SJCRH30 (cell line): Measurements from ENCODE around the gene UVRAG. TPM values are rescaled to one million over a fixed set of nuclear protein-coding genes. Genes with fewer than 3 reads are reported as not detected.
A peak's percentile ranks its signal among the peaks of the same experiment; 100 is the strongest.

Source experiments
- DNase-seq, 2 experiments: peaks; one replicate each; pipeline ENCODE4 v3.0.0-alpha.2; 2015 to 2020
- H3K27ac ChIP-seq: fragments of 250-450 bp; sonication (Bioruptor Pico); 2 replicates; pipeline ENCODE4 v1.5.1; 2020; ENCODE audit warnings: mild to moderate bottlenecking, moderate library complexity
- H3K27me3 ChIP-seq: fragments of 250-450 bp; sonication (Bioruptor Pico); 2 replicates; pipeline ENCODE4 v1.5.1; 2020; ENCODE audit warnings: mild to moderate bottlenecking, moderate library complexity
- H3K36me3 ChIP-seq: fragments of 250-450 bp; sonication (Bioruptor Pico); 2 replicates; pipeline ENCODE4 v1.5.1; 2020; ENCODE audit warnings: mild to moderate bottlenecking, moderate library complexity
- H3K4me1 ChIP-seq: fragments of 250-450 bp; sonication (Bioruptor Pico); 2 replicates; pipeline ENCODE4 v1.5.1; 2020; ENCODE audit warnings: mild to moderate bottlenecking, moderate library complexity
- H3K4me3 ChIP-seq: fragments of 250-450 bp; sonication (Bioruptor Pico); 2 replicates; pipeline ENCODE4 v1.5.1; 2020; ENCODE audit warnings: mild to moderate bottlenecking, moderate library complexity
- H3K9me3 ChIP-seq: fragments of 250-450 bp; sonication (Bioruptor Pico); replicated peaks from 2 replicates; pipeline ENCODE4 v1.5.1; 2020; ENCODE audit warnings: mild to moderate bottlenecking, moderate library complexity
- total RNA-seq: library from RNA; depleted of rRNA; stranded (reverse); fragments of >200 nt; shearing (Covaris generic); gene quantifications from 2 replicates; pipeline ENCODE4 v1.2.3, GENCODE V29; 2014

UVRAG gene
- total RNA-seq, 1 experiment from 2014 or later: 15.0 TPM

DNA sequence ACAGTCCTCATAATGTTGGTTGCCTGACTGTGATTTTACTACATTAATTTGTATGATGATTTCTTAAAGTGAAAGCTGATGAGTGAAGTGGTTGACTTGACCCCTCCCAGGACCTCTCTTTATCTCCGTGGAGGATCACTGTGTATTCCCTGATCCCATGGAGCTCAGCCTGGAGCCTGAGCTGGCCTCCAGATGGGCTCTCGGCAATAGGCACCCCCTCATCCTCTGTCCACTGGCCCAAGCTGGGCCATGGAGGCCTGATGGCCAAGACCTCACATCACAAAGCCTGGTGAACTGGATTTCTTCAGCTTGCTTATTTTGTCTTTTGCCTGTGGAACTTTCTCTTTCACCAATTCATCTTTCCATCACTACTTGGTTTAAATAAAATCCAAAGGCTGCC lies 316.1 kb downstream of the UVRAG start:
- Histone ChIP-seq H3K9me3 (no peaks in the 10 kb centered on the region), H3K4me3 (no peak overlapping the region), H3K4me1 (0 out of 2 replicates have a peak, but pooled peaks cover 4% of the 10 kb centered on the region), H3K27ac (no peak overlapping the region), H3K36me3 (no peaks in the 10 kb centered on the region), H3K27me3 (no peaks in the 10 kb centered on the region)
- no peak for DNase-seq

DNA sequence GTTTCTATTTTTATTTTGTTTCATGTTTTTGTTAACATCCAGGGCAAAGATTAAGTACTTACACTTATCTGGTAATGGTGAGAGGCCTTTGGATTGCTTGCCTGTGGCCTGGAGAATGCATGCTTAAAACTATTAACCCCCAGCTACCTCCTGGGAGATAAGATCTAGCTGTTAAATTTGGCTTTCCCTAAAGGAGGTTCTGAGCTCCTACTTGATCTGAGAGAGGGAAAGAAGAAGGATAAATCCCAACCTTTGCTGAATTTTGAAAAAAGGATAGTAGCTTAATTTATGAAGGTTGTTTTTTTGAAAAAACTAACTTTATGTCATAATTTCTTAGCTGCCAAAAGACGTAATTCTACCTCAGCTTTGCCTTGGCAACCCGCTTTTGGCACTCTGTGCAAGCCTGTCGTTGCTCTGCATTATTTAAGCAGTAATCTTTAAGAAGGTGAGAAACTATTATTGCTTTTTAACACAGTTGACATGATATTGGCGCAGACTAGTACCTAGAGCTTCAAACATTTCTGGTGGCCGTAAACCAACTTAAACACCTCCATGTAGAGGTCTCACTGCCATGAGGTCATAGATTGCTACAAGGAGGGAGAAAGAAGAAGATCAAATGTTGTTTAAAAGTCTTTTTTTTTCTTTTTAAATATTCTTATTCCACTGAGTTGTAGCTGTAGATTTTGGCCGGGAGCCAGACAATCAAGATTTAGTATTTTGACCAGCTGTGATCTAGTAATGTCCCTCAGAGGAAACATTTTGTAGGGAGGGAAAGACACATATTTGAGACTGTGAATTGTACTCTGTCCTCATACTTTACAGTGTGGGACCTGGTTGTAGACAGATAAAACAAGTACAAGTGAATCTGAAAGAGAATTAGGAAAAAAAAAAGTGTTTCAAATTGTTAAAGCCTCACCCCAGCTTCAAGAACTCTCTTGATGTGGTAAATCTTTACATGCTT lies 316.9 kb downstream of the UVRAG start:
- no peaks in the 10 kb centered on the region for H3K36me3 ChIP-seq
- H3K9me3 ChIP-seq: no peaks in the 10 kb centered on the region
- H3K4me3 ChIP-seq: no peak overlapping the region
- no peak overlapping the region for H3K27ac ChIP-seq
- no peaks in the 10 kb centered on the region for H3K27me3 ChIP-seq
- H3K4me1 ChIP-seq: 0 out of 2 replicates have a peak, but pooled peaks cover 4% of the 10 kb centered on the region
- peak in 1 of 2 experiments; percentile 21 for DNase-seq

- H3K36me3 ChIP-seq: no peaks in the 10 kb centered on the region
- H3K4me3 ChIP-seq: no peak overlapping the region
- H3K27ac ChIP-seq: no peak overlapping the region
- H3K9me3 ChIP-seq: no peaks in the 10 kb centered on the region
- H3K27me3 ChIP-seq: no peaks in the 10 kb centered on the region
- 0 out of 2 replicates have a peak, but pooled peaks cover 4% of the 10 kb centered on the region for H3K4me1 ChIP-seq
- DNase-seq: no peak
Measured at GRCh38 chr11:76134239-76134638, 319.2 kb downstream of the UVRAG start.

DNA sequence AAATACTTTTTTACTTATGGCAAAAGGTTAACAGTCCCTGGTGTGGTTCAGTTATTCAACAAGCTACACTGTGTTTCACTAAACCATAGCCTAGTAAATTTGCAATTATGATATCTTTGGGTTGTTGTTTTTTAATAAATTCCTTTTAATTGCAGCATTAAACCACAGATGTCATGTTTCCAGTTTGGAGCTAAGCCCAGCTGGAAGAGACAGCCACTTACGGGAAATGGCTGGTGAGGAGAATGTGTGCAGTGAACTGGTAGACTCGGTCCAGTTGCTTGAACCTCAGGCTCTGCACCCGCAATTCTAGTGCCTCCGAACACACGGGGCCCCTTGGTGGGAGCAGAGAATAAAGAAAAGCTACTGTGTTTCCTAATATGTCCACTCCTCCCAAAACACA lies 320.5 kb downstream of the UVRAG start:
- DNase-seq: no peak
- Histone ChIP-seq H3K4me1 (0 out of 2 replicates have a peak, but pooled peaks cover 4% of the 10 kb centered on the region), H3K4me3 (no peak overlapping the region), H3K9me3 (no peaks in the 10 kb centered on the region), H3K27me3 (no peaks in the 10 kb centered on the region), H3K27ac (no peak overlapping the region), H3K36me3 (no peaks in the 10 kb centered on the region)

- Histone ChIP-seq H3K4me1 (no peaks in the 10 kb centered on the region), H3K27me3 (no peaks in the 10 kb centered on the region), H3K4me3 (no peak overlapping the region), H3K36me3 (no peaks in the 10 kb centered on the region), H3K9me3 (no peaks in the 10 kb centered on the region), H3K27ac (no peak overlapping the region)
- no peak for DNase-seq
Measured at GRCh38 chr11:76139314-76139713, 324.3 kb downstream of the UVRAG start.

- H3K27me3 ChIP-seq: no peaks in the 10 kb centered on the region
- no peak for DNase-seq
- no peak overlapping the region for H3K27ac ChIP-seq
- H3K4me3 ChIP-seq: no peak overlapping the region
- no peaks in the 10 kb centered on the region for H3K36me3 ChIP-seq
- H3K4me1 ChIP-seq: no peaks in the 10 kb centered on the region
- no peaks in the 10 kb centered on the region for H3K9me3 ChIP-seq
Measured at GRCh38 chr11:76140912-76141574, 326.0 kb downstream of the UVRAG start.

DNA sequence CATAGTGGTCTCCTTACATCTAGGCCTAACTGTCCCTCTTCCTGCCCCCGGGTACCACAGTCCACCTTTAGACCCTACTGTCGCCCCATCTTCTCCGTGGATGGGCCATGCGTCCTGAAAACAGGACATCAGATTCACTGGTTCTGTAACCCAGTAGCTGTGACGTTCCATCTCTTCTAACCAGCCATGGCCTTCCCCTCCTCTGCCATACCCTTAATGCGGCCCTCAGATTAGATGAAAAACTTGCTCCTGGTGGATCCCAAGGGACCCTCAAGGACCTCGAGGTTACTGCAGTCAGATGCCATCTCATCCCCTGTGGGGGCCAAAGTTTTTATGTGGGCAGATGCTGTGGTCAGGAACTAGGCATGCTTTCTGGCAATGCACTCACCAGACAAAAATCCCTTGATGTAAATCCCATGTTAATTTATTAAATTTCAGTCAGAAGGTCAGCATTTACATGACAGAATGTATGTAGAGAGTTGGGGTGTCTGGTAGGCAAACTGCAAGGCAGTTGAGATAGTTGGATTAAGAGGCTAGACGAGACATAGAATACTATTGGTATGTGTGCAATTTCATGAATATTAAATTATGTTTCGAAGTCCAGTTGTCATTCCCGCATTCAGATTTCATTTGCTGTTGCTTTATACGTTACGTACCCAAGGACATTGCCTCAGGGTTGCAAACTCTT lies 327.0 kb downstream of the UVRAG start:
- Histone ChIP-seq H3K27me3 (no peaks in the 10 kb centered on the region), H3K4me1 (no peaks in the 10 kb centered on the region), H3K27ac (no peak overlapping the region), H3K9me3 (no peaks in the 10 kb centered on the region), H3K36me3 (no peaks in the 10 kb centered on the region), H3K4me3 (no peak overlapping the region)
- no peak for DNase-seq

- Histone ChIP-seq H3K9me3 (no peaks in the 10 kb centered on the region), H3K27ac (no peak overlapping the region), H3K36me3 (no peaks in the 10 kb centered on the region), H3K4me1 (no peaks in the 10 kb centered on the region), H3K4me3 (no peak overlapping the region), H3K27me3 (no peaks in the 10 kb centered on the region)
- DNase-seq: no peak
Measured at GRCh38 chr11:76143274-76143673, 328.3 kb downstream of the UVRAG start.

DNA sequence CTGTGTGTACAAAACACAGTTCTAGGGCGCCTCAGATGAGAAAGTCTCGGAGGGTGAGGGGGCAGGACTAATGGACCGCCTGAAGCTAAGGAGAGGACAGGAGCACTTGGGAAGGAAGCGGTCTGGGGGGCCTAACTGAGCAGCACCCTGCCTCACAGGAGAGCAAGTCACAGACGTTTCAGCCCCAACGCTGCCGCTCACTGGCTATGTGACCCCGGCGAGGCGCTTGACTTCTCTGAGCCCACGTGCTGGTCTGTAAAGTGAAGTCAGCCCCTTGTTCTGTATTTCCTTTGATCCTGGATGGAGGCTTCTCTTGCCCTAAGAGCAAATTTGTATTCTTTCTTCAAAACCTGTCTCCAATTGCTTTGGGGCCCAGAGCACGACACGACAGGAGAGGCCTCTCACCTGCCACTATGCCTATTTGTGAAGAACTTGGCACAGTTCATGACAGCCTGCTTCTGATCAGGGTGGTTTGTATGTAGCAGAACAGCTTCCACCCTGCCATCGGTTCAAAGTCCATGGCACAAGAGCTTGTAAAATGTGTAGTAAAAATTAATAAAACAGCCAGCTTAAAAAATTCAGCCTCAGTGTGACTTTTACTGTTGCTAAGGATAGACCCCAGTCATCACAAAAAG lies 332.2 kb downstream of the UVRAG start:
- Histone ChIP-seq H3K36me3 (no peaks in the 10 kb centered on the region), H3K27ac (no peak overlapping the region), H3K9me3 (no peaks in the 10 kb centered on the region), H3K27me3 (no peaks in the 10 kb centered on the region), H3K4me1 (no peaks in the 10 kb centered on the region), H3K4me3 (no peak overlapping the region)
- no peak for DNase-seq

- Histone ChIP-seq H3K36me3 (no peaks in the 10 kb centered on the region), H3K4me3 (no peak overlapping the region), H3K9me3 (no peaks in the 10 kb centered on the region), H3K4me1 (no peaks in the 10 kb centered on the region), H3K27ac (no peak overlapping the region), H3K27me3 (no peaks in the 10 kb centered on the region)
- no peak for DNase-seq
Measured at GRCh38 chr11:76148231-76148630, 333.2 kb downstream of the UVRAG start.

GRCh38 chr11:76148941-76149613 lies 334.1 kb downstream of the UVRAG start:
- Histone ChIP-seq H3K27ac (no peak overlapping the region), H3K9me3 (no peaks in the 10 kb centered on the region), H3K36me3 (no peaks in the 10 kb centered on the region), H3K4me3 (no peak overlapping the region), H3K4me1 (no peaks in the 10 kb centered on the region), H3K27me3 (no peaks in the 10 kb centered on the region)
- DNase-seq: no peak

- H3K27me3 ChIP-seq: no peaks in the 10 kb centered on the region
- no peaks in the 10 kb centered on the region for H3K9me3 ChIP-seq
- no peak for DNase-seq
- no peaks in the 10 kb centered on the region for H3K4me1 ChIP-seq
- no peak overlapping the region for H3K27ac ChIP-seq
- no peak overlapping the region for H3K4me3 ChIP-seq
- no peaks in the 10 kb centered on the region for H3K36me3 ChIP-seq
Measured at GRCh38 chr11:76149713-76150112, 334.7 kb downstream of the UVRAG start.

DNA sequence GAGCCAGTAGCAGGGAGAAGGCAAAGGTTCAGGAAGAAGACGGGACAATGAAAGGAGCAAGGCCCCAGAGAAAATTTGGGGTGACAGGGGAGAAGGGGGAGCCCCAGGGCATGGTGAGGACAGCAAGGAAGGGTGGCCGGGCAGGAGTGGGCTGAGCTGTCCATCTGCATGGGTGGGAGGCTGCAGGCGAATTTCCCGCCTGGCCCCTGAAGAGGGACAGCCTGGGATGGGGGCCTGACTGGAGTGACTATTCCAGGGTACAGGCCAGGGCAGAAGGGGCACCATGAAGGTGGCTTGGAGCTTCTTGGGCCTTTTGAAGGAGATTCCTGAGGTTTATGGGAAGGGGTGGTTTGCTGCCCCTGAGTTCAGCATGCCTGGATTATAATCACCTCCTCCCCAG lies 335.1 kb downstream of the UVRAG start:
- Histone ChIP-seq H3K4me3 (no peak overlapping the region), H3K36me3 (no peaks in the 10 kb centered on the region), H3K9me3 (no peaks in the 10 kb centered on the region), H3K27ac (no peak overlapping the region), H3K4me1 (no peaks in the 10 kb centered on the region), H3K27me3 (no peaks in the 10 kb centered on the region)
- no peak for DNase-seq

- no peaks in the 10 kb centered on the region for H3K9me3 ChIP-seq
- no peaks in the 10 kb centered on the region for H3K36me3 ChIP-seq
- H3K4me3 ChIP-seq: no peak overlapping the region
- no peak overlapping the region for H3K27ac ChIP-seq
- no peaks in the 10 kb centered on the region for H3K27me3 ChIP-seq
- no peaks in the 10 kb centered on the region for H3K4me1 ChIP-seq
- no peak for DNase-seq
Measured at GRCh38 chr11:76151556-76152085, 336.6 kb downstream of the UVRAG start.
